Uterus (tissue), 4 donors: ENCODE data around the gene CST3. TPM values are rescaled to one million over a fixed set of nuclear protein-coding genes. Genes with fewer than 3 reads are reported as not detected.

Experiments used
- DNase-seq, 2 donors: peaks; one replicate each; pipeline ENCODE4 v3.0.0-alpha.2; 2019 to 2020
- H3K27ac ChIP-seq, 2 donors: fragments of 200-600 bp; sonication (generic); 1 replicate in 1 of 2; 2 replicates in 1 of 2; pipeline ENCODE4 v1.5.1; 2016 to 2018
- H3K27me3 ChIP-seq, 2 donors: fragments of 200-600 bp; sonication (generic); one replicate each; pipeline ENCODE4 v1.5.1; 2018 to 2019; ENCODE audit warnings: control low read depth in 1 of 2
- H3K36me3 ChIP-seq, 2 donors: fragments of 200-600 bp; sonication (generic); one replicate each; pipeline ENCODE4 v1.5.1; 2019; ENCODE audit warnings: control low read depth in 1 of 2
- H3K4me1 ChIP-seq, 2 donors: fragments of 200-600 bp; sonication (generic); one replicate each; pipeline ENCODE4 v1.5.1; 2018 to 2019; ENCODE audit warnings: control low read depth in 1 of 2
- H3K4me3 ChIP-seq, 2 donors: fragments of 200-600 bp; sonication (generic); 1 replicate in 1 of 2; 2 replicates in 1 of 2; pipeline ENCODE4 v1.5.1; 2018 to 2019; ENCODE audit warnings: mild to moderate bottlenecking in 1 of 2
- H3K9me3 ChIP-seq, 2 donors: fragments of 200-600 bp; sonication (generic); one replicate each; pipeline ENCODE4 v1.5.1; 2019; ENCODE audit warnings: control low read depth in 1 of 2
- POLR2A ChIP-seq, 2 donors: fragments of 450-650 bp; IDR thresholded peaks; one replicate each; pipeline ENCODE4 v1.6.1; 2016; ENCODE audit warnings: antibody characterized with exemption in 2 of 2, mild to moderate bottlenecking in 1 of 2, moderate library complexity in 1 of 2
- intact Hi-C: fragments of 100-400 bp; cut with DNase I; formaldehyde crosslinking; loops from one replicate; pipeline ENCODE4 v1.15.1; 2023; ENCODE audit warnings: low total_unique reads
- total RNA-seq, 4 donors: library from RNA; depleted of rRNA in 3 of 4; stranded (reverse); fragments of >200 nt in 3 of 4; gene quantifications; one replicate each; pipeline versions ENCODE4 v1.1.0 to v1.2.4, GENCODE V29; 2014 to 2023
- TF ChIP-seq, protein P1 (sequence below), 4 experiments: fragments of 200-600 bp in 2 of 4; fragments of 450-650 bp in 2 of 4; sonication (generic) in 2 of 4; IDR thresholded peaks; one replicate each; pipeline ENCODE4 v1.5.1; 2016 to 2019; ENCODE audit warnings: antibody characterized with exemption in 4 of 4, mild to moderate bottlenecking in 2 of 4, moderate library complexity in 1 of 4
- donor health status: DM: yes; HTN: yes; CAD: no.

CST3 gene
- total RNA-seq, 4 donors from 2014 or later: 205 to 1,148 (median 624) TPM

DNA sequence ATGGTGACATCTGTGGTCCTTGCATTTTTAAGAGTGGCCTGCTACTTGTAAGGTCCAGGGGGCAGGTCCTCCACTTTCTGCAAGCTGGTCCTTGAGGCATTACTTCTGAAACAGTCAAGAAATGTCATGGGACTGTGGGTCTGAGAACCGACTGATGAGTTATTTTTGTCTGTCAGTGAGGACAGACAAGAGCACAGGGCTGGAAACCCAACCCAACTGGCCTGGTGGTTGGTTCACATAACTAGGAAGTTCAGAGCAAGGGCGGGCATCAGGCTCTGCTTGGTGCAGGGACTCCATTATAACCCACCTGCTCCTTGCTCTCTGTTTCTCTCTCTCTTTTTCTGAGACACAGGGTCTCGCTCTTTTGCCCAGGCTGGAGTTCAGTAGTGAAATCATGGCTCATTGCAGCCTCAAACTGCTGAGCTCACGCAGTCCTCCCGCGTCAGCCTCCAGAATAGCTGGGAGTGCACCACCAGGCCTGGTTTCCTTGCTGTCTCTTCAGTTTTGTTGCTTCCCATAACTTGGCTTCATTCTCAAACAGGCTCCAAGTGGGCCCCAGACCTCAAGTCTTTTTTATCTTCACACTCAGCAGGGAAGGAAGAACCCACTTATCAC is 9.2 kb downstream of the CST3 start:
- H3K9me3 ChIP-seq: no peaks in the 10 kb centered on the region
- no peak overlapping the region for H3K4me3 ChIP-seq
- DNase-seq: no peak
- peaks cover 4 to 18% of the 10 kb centered on the region in 2 donors for H3K4me1 ChIP-seq
- intact Hi-C loops: no loop called here
- TF ChIP-seq, protein P1, sequence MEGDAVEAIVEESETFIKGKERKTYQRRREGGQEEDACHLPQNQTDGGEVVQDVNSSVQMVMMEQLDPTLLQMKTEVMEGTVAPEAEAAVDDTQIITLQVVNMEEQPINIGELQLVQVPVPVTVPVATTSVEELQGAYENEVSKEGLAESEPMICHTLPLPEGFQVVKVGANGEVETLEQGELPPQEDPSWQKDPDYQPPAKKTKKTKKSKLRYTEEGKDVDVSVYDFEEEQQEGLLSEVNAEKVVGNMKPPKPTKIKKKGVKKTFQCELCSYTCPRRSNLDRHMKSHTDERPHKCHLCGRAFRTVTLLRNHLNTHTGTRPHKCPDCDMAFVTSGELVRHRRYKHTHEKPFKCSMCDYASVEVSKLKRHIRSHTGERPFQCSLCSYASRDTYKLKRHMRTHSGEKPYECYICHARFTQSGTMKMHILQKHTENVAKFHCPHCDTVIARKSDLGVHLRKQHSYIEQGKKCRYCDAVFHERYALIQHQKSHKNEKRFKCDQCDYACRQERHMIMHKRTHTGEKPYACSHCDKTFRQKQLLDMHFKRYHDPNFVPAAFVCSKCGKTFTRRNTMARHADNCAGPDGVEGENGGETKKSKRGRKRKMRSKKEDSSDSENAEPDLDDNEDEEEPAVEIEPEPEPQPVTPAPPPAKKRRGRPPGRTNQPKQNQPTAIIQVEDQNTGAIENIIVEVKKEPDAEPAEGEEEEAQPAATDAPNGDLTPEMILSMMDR (IDR thresholded peaks at IDR 0.05): no peak
- TF ChIP-seq POLR2A (IDR thresholded peaks at IDR 0.05): no peak
- no peaks in the 10 kb centered on the region for H3K27me3 ChIP-seq
- no peaks in the 10 kb centered on the region for H3K36me3 ChIP-seq
- peak overlapping the region; percentile 57 to 64 for H3K27ac ChIP-seq

DNA sequence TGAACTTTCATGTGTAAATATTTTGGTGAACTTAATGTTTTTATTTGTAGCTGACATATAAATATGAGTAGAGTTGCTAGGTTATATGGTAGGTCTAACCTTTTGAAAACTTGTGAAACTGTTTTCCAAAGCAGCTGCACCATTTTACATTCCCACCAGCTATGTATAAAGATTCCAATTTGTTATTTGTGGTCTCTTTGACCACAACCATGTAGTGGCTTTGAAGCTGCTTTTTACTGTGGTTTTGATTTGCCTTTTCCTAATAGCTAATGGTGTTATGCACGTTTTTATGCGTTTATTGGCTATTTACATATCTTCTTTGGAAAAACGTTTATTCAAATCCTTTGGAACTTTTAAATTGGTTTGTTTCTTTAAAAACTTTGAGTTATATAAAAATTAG is 10.3 kb downstream of the CST3 start:
- no peak for DNase-seq
- no peak overlapping the region for H3K4me3 ChIP-seq
- intact Hi-C loops: no loop called here
- no peaks in the 10 kb centered on the region for H3K9me3 ChIP-seq
- H3K27me3 ChIP-seq: no peaks in the 10 kb centered on the region
- no peak overlapping the region for H3K27ac ChIP-seq
- no peaks in the 10 kb centered on the region for H3K36me3 ChIP-seq
- H3K4me1 ChIP-seq: peaks cover 4 to 22% of the 10 kb centered on the region in 2 donors
- TF ChIP-seq, protein P1 (IDR thresholded peaks at IDR 0.05): no peak
- no peak for TF ChIP-seq POLR2A (IDR thresholded peaks at IDR 0.05)

DNA sequence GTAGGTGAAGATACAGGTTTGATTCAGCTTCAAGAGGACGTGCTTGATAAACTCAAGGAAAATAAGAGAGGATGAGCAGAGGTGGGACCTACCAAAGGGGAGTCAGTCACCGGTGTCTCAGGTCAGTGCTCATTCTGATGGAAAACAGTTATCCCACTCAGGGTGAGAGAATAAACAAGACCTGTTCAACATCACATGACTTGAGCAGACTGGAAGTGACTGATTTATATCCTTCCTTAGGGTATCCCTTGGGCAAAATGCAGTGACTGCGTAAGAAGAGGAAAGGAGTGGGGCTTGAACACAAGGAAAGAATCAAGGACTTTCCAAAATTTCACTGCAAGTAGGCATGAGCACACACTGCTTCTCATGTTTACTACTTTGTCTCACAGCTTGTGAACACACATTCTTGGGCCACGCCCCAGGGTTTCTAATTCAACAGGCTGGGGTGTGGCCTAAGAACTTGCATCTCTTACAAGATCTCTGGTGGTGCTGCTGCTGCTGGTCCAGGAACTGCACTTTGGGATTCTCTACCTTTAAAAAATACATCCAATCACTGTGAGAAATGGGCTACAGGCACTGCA is 11.6 kb downstream of the CST3 start:
- TF ChIP-seq, protein P1 (IDR thresholded peaks at IDR 0.05): no peak
- no peak for TF ChIP-seq POLR2A (IDR thresholded peaks at IDR 0.05)
- H3K36me3 ChIP-seq: no peaks in the 10 kb centered on the region
- H3K27me3 ChIP-seq: no peaks in the 10 kb centered on the region
- no peaks in the 10 kb centered on the region for H3K9me3 ChIP-seq
- no peak for DNase-seq
- H3K4me1 ChIP-seq: peaks cover 4 to 29% of the 10 kb centered on the region in 2 donors
- H3K4me3 ChIP-seq: no peak overlapping the region
- intact Hi-C loops: no loop called here
- H3K27ac ChIP-seq: peak overlapping the region in 1 of 2 donors; percentile 5

DNA sequence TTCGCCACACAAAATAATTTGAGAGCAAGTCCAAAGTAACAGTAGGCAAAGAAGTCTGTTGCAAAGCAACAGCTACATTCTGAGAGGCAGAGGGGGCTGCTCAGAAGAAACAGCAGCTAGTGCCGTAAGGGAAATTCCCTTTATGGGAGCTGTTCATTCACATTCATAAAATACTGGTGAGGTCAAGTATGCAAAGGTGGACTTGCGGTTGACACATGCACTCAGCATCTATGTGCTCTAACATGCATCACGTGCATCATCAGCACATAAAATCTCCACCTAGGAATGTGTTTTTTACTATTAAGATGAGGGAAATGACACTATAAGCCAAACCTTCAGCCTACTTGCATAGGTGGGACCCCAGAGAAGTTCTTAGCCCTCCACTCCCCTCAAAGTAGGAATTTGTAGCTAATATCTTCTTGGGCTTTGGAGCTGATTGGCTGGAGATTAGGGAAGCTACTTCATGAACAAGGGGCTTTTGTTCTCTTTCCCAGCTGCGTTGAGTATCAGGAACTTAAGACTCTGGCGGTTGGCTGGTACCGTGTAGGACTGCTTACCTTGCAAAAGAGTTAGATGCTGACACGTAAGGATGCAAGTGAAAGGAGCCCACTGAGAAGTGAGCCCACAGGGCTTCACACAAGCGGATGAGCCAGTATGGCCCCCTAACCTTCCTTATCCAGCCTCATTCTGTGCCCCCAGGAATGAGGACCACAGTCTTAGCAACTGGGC is 12.4 kb downstream of the CST3 start:
- peak overlapping the region; percentile 91 to 95 for H3K27ac ChIP-seq
- no peak for DNase-seq
- intact Hi-C loops: no loop called here
- TF ChIP-seq, protein P1 (IDR thresholded peaks at IDR 0.05): no peak
- no peak for TF ChIP-seq POLR2A (IDR thresholded peaks at IDR 0.05)
- H3K4me1 ChIP-seq: peaks cover 4 to 29% of the 10 kb centered on the region in 2 donors
- no peak overlapping the region for H3K4me3 ChIP-seq
- no peaks in the 10 kb centered on the region for H3K27me3 ChIP-seq
- no peaks in the 10 kb centered on the region for H3K36me3 ChIP-seq
- H3K9me3 ChIP-seq: no peaks in the 10 kb centered on the region

DNA sequence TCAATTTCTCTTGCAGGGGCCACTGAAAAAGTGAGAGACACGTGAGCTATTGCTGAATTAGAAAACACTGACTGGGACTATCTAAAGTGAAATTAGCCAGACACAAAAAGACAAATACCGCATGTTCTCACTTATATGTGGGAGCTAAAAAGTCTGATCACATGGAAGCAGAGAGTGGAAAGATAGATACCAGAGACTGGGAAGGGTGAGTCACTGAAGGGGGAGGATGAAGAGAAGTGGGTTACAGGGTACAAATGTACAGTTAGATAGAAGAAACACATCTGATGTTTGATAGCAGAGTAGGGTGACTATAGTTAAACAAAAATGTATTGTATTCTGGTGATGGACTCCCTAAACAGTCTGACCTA is 13.4 kb downstream of the CST3 start:
- Histone ChIP-seq H3K27ac (peak overlapping the region; percentile 91 to 95), H3K4me1 (peaks cover 4 to 29% of the 10 kb centered on the region in 2 donors), H3K27me3 (no peaks in the 10 kb centered on the region), H3K4me3 (no peak overlapping the region), H3K9me3 (no peaks in the 10 kb centered on the region), H3K36me3 (no peaks in the 10 kb centered on the region)
- DNase-seq: peak in 1 of 2 donors; percentile 63
- TF ChIP-seq, protein P1 (IDR thresholded peaks at IDR 0.05): no peak
- TF ChIP-seq POLR2A (IDR thresholded peaks at IDR 0.05): no peak
- intact Hi-C loops: no loop called here
